ENCODE results near the gene GTF2F2. TPM values are rescaled to one million over a fixed set of nuclear protein-coding genes. Genes with fewer than 3 reads are reported as not detected.
"Not testable (repeated sequence)": the region's sequence is repeated elsewhere in the genome, so short reads cannot be mapped to it uniquely, and the experiment has no call there.

Gene GTF2F2
- total RNA-seq, 1 donor from 2014 or later, result 20.4 TPM

DNA sequence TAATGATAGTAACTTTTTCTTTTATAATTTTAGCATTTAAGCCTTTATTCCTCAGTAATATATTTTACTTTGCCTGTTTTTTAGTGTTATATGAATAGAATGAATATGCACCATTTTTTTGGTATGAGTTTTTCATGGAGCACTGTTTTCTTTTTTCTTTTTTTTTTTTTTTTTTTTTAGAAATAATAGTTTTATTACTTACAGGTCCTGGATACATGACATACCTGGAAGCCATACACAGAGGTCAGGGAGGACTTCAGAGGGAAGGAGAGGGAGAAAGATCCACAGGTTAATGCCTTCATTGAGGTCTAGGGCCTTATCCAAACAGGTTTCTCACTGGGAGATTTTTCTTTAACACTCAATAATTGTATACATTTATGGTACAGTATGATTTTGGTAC, 54.2 kb downstream of the GTF2F2 start:
- FAIRE-seq (no peak), DNase-seq (ENCODE audit: low spot score in 2 of 2) (no peak)

DNA sequence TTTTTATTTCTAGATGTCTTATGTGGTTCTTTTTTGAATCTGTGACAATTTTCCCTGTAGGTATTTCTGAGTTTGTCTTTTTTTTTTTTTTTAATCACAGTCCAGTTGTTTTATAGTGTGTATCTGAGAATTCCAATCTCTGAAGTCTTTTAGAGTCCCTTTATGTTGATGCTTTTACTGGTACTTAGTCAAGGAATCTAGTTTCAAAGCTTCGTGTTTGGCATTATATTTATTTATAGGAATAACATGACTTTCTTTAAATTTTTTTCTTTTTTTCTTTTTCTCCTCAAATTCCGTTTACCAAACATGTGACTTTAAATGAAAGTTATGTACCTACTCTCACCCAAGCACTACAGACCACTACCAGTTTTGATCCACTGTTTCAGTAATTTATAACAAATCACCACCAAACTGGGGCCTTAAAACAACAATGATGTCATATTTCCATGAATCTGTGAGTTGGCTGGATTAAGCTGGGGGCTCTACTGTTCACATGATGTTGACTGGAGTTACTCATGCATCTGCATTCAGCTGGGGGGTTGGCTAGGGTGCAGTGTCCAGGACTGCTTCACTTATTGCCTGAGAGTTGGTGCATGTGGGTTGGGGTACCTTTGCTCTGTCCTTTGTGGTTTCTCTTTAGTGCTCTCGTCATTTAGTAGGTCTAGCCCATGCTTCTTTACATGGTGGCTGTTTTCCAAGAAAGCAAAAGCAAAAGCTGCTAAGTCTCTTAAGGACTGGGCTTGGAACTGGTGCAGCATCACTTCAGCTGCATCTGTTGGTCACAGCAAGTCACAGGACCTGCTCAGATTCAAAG, 58.2 kb downstream of the GTF2F2 start:
- no peak for FAIRE-seq
- no peak for DNase-seq (ENCODE audit: low spot score in 2 of 2)

DNA sequence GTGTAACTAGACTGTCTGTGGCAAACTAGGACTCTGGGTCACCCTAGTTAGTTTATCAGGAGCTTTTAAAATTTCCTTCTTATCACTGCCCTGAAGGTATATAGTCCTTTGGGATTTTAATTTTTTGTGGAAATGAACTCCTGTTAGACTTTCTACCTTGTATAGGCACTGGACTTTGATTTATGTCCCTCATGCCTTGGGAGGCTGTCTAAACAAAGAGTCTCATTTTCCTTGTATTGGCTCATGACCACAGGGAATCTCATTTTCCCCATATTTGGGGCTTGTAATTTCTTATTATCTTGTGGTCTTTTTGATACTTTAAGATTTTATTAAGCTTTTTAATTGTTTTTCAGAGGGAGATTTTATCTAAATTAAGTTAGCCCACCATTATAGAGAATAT, 59.1 kb downstream of the GTF2F2 start:
- no peak for FAIRE-seq
- DNase-seq (ENCODE audit: low spot score in 2 of 2), result no peak

DNA sequence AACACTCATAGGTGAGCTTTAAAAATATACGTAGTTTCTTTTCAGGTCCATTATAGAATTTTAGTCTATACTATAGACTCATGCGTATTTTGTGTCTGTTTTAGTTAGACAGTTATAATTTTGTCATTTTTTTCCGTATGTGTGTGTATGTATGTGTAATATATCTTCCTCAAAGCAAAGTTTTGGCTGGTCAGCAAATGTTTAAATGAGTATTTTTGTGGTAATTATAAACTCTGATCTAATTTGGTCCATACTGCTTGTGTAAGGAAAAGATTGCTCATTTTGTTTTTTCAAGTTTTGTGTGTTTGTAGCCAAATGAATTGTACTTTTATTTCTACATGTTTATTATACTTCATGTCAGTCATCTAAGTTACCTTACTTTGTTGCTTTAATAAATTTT, 60.0 kb downstream of the GTF2F2 start:
- FAIRE-seq (peak; percentile 13), DNase-seq (ENCODE audit: low spot score in 2 of 2) (no peak)

DNA sequence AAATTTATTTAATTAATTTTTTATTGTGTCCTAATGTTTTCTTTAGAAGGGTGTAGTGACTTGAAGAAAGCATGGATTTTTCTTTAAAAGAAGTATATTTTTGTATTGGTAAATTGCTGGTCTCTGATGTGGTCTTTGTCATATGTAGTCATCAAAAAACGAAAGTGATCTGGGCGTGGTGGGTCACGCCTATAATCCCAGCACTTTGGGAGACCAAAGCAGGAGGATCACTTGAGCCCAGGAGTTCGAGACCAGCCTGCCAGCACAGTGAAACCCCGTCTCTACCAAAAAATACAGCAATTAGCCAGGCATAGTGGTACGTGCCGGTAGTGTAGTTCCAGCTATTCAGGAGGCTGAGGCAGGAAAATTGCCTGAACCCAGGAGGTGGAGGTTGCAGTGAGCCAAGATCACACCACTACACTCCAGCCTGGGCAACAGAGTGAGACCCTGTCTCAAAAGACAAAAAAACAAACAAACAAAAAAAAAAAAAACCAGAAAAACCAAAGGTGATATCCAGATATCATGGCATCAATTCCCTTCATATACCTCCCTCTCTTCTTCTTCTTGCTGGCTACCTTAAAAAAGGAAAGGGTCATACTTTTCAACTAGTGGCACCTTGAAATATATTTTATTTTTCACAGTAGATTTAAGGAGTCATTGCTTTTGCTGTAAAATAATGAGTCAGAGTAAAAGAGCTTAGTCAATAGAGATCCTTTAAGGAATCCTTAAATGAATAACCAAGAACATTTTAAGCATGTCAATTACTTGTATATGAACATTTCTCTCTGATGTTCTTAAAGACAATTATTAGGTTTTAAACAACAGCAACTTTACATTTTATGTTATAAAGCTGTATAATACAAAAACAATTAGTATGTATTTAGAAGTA, 60.6 kb downstream of the GTF2F2 start:
- DNase-seq (ENCODE audit: low spot score in 2 of 2) (no peak), FAIRE-seq (no peak)

DNA sequence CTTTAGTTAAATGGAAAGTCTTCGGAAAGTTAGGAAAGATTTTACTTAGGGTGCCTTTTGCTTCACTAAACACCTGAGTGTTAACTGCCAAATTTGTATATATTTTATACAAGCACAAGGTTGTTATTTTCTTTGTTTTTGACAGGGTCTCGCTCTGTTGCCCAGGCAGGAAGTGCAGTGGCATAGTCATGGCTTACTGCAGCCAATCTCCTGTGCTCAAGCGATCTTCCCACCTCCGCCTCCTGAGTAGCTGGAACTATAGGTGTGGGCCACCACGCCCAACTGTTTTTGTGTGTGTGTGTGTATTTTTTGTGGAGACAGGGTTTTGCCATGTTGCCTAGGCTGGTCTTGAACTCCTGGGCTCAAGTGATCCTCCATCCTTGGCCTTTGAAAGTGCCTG, 64.4 kb downstream of the GTF2F2 start:
- FAIRE-seq (no peak), DNase-seq (ENCODE audit: low spot score in 2 of 2) (no peak)

DNA sequence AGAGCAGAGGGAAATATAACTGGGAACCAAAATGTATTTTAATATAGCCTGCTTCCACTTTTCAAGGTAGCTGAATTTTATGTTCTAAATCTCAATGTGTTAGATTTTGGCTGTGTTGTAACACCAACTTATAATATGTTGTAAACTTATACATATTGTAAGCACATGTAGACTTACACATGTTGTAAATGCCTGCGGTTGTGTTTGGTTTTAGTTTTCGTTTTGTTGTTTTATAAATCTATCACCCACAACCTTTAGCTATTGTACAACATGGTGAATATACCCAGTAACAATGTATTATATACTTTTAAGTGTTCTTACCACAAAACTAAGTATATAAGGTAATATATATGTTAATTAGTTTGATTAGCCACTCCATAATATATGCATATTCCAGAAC, 65.0 kb downstream of the GTF2F2 start:
- DNase-seq (ENCODE audit: low spot score in 2 of 2) (no peak), FAIRE-seq (no peak)

DNA sequence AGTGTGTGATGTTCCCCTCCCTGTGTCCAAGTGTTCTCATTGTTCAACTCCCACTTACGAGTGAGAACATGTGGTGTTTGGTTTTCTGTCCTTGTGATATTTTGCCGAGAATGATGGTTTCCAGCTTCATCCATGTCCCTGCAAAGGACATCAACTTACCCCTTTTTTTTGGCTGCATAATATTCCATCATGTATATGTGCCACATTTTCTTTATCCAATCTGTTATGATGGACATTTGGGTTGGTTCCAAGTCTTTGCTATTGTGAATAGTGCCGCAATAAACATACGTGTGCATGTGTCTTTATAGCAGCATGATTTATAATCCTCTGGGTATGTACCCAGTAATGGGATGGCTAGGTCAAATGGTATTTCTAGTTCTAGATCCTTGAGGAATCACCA, 68.8 kb downstream of the GTF2F2 start:
- FAIRE-seq; DNase-seq (ENCODE audit: low spot score in 2 of 2): not testable (repeated sequence)

DNA sequence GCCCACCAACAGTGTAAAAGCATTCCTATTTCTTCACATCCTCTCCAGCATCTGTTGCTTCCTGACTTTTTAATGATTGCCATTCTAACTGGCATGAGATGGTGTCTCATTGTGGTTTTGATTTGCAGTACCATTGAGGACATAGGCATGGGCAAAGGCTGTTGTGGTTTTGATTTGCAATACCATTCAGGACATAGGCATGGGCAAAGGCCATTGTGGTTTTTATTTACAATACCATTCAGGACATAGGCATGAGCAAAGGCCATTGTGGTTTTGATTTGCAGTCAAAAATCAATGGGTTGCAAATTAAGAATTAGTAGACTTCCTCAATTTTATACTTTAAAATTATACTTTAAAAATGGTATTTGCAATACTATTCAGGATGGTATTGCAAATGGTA, 69.2 kb downstream of the GTF2F2 start:
- FAIRE-seq; DNase-seq (ENCODE audit: low spot score in 2 of 2): not testable (repeated sequence)

DNA sequence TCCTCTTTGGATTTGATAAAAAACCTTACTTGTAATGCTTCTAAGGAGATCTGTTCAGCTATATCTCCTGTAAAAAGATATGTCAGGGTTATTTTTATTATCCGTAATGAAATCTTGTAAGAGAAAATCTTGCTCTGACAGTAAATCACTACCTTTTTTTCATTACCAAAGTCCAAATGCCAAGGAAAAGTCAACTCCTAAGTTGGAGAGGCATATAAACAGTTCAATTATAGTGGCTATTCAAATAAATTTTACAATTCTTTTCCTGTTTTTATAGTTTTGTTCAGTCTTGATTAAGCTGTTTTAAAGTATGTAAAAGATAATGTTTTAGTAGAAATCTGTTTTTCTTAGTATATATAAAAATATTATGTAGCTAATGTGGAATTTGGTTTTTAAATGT, 71.6 kb downstream of the GTF2F2 start:
- FAIRE-seq, result no peak
- DNase-seq (ENCODE audit: low spot score in 2 of 2), result no peak

DNA sequence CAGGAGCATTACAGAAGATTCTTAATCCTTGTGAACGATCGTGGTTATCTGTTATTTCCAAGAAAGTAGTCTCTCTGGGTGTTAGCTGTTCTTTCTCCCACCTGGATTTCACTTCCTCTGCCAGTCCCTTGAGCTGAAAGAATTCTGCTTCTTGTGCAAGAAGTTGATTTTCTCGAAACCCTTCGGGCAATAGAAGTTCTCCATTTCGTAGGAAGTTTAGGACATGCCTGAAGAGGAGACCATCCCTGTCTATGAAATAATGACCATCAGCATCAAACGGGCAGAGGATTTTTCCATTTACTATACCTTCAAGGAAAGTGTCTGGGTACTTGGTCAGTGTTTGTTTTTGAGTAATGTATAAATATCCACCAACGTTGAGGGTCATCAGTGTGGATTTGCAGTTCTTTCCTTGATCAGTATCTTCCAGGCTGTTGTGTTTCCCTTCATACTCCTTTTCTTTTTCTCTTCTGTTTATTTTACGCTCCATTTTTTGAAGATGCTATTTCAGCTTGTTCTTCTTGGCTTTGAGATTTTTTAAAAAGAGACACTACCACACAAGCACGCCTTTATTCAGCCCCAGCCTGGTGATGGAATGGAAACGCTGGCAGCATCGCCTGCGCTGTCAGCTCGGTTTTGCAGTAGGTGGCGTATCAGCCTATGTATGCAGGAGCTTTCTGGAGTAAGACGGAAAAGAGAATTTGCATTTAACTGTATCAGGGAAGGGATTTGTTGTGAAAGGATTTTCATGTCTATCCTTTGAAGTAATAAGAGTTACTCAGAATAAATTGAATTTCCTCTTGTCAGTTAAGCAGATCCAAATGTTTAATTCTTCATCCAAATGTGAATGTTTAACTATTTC, 74.0 kb downstream of the GTF2F2 start:
- peak; percentile 84 for FAIRE-seq
- peak; percentile 10 to 16 for DNase-seq (ENCODE audit: low spot score in 2 of 2)

DNA sequence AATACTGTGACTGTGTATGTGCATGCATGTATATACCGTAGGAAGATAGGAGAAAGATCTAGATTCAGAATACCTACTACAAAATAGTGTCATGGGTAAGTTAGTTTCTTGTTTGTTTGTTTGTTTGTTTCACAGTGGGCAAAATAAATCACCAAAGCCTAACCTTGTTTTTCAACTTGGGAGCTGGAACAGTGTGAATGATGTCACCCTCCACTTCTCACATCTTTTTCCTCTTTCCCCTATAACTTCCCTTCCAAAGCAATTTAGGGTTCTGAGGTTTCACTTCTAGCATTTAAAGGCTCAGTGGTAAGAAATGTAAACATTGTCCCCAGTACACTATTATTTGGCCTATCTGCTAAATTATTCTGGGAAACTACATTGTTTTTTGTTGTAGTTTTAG, 75.1 kb downstream of the GTF2F2 start:
- DNase-seq (ENCODE audit: low spot score in 2 of 2) (no peak), FAIRE-seq (no peak)

DNA sequence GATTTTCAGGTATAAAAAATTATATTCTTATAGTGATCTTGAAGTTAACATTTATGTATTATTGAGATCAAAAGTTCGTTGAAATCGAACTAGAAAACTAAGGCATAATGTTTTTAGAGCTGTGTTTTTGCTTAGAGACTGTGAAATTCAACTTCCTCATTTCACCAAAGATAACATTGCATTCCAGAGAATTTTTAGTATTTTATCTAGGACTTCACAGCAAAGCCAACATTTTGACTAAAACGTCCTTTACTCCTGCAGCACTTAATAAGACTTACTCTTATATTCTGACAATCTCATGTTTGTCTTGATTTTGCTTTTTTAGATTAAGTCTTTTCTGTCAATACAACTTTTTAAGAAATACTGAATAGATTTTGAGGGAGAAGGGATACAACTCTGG, 75.8 kb downstream of the GTF2F2 start:
- no peak for DNase-seq (ENCODE audit: low spot score in 2 of 2)
- peak; percentile 59 for FAIRE-seq

DNA sequence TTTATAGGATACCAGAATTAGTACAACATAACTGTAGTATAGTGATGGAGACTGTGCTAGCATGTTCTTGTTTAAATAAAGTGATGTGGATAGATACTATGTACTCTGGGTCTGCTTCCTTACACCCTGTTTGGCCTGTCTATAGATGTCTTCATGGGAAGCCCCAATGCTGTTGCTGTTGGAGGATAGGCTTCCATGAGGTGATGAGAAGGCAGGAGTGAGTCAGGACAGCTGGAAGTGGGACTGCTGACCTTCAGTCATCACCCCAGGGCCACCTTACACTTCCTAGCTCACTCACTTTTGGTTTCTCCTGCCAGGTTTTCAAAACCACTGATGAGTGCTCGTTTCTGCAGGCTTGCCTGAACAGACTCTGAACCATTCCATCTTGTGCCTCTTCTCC, 76.3 kb downstream of the GTF2F2 start:
- no peak for FAIRE-seq
- no peak for DNase-seq (ENCODE audit: low spot score in 2 of 2)

DNA sequence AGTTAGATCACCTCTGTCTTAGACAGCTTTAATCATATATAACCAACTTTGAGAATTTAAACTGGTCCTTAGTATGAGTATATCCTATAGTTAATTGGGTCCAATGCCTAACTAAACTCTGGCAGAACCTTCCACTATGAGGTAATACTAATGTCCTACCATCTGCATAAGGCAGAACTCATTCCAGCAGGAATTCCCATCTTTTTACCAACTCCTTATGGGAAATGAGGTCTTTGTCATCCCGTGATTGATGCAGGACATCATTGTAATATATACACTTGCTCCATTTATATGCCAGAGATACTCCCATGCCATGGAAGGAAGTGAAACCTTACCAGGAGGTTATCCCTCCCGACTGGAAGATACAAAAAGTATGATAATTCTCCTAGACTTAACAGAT, 77.7 kb downstream of the GTF2F2 start:
- FAIRE-seq (no peak), DNase-seq (ENCODE audit: low spot score in 2 of 2) (no peak)

DNA sequence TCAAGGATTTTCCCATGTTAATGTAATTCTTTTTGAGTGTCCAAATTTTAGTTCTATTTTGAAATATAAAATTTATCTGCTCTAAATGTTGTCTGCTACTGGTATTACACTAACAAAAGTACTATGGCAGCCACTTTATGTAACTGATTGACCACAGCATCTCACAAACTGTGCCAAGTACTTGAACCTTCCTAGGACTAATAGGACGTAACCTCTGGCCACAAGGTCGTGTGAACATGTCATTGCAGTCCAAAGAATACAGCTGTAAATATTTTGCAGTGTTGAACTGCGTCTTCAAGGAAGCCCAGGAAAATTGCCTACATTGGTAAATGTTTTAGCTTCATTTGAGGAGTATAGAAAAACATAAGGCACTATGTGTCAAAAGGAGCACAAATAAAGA, 78.6 kb downstream of the GTF2F2 start:
- DNase-seq (ENCODE audit: low spot score in 2 of 2), result no peak

DNA sequence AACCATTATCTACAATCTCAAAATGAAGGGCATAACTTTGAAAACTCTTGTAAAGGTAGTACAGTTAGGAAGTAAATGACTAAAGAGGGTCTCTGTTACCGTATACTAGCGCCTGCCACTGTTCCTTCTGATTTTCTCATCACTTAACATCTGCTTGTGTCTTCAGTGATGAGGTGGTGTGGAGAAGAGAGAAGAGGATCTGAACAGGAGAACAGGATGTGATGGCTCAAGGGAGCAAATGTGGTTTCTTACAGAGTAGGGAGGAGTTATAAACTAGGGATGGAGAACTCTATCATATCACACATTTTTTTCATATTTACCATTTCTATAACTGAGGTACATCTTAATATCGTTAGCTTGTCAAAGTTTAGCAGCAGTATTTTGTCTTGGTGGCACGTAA, 79.4 kb downstream of the GTF2F2 start:
- DNase-seq (ENCODE audit: low spot score in 2 of 2) (no peak), FAIRE-seq (no peak)

More for the DNA sequence above, 78.6 kb downstream of the GTF2F2 start:
- FAIRE-seq, result no peak

DNA sequence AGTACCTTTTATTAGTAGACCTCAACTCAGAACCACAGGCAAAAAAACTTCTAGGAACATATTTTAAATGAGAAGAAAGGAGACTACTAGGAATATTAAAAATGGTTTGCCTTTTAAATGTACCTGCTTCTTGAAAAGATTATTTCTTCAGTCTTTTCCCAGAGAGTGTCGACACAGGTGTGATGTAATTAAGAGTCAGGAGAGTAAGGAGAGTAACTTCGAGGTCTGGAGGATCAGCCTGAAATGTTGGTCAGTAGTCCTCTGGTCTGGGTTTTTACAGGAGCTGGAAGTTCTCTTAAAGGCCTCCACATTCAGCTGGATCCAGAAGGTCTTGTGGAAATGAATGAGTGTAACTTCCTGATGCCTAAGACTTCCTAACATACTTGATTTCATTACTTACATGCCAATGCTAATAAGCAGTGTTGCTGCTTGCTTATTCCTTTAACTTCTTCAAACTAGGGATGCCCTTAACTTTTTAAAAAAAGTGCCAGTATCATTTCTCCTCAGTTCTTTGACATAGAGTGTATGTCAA, 80.5 kb downstream of the GTF2F2 start, which contains the start of gene KCTD4:
Gene KCTD4, minus strand, starts transcription at position 345 of the 532 bp plus-strand sequence. CDS start 6,478 bp downstream, outside the sequence.
- DNase-seq (ENCODE audit: low spot score in 2 of 2), result no peak
- FAIRE-seq, result no peak

DNA sequence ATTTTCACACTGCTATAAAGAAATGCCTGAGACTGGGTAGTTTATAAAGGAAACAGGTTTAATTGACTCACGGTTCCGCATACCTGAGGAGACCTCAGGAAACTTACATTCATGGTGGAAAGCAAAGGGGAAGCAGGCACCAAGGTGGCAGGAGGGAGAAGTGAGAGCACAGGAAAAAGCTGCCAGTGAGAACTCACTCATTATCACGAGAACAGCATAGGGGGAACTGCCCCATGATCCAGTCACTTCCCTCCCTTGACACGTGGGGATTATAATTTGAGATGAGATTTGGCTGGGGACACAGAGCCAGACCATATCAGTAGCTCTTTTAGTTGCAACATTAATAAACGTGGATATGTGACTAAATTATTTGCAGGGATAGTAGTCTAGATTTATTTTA, 84.8 kb downstream of the GTF2F2 start:
- DNase-seq (ENCODE audit: low spot score in 2 of 2) (no peak), FAIRE-seq (no peak)

DNA sequence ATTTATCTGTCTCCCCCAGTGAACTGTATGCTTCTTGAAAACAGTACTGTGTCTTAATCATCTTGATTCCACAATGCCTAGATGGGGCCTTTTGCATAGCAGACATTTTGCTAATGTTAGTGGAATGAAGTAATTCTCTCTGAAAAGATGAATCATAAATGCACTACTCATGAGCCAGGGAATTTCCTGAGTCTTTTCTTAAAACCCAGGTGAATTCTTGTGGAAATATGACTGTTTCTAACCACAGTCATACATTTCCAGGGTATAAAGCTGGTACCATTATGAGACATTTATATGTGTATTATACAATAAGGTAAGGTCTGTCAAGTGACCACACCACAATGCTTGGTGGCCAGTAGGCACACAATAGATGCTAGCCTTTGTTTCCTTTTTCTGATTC, 86.0 kb downstream of the GTF2F2 start:
- FAIRE-seq, result no peak
- no peak for DNase-seq (ENCODE audit: low spot score in 2 of 2)
